Vagina (tissue), 2 donors: ENCODE results near the gene ECHS1. TPM values are rescaled to one million over a fixed set of nuclear protein-coding genes. Genes with fewer than 3 reads are reported as not detected.

Experiments used
- DNase-seq, 2 donors: peaks; one replicate each; pipeline ENCODE4 v3.0.0-alpha.2; 2017; ENCODE audit errors: extremely low spot score in 2 of 2
- H3K27ac ChIP-seq: fragments of 200-600 bp; sonication (generic); one replicate; pipeline ENCODE4 v1.5.1; 2019
- H3K27me3 ChIP-seq: fragments of 200-600 bp; sonication (generic); one replicate; pipeline ENCODE4 v1.5.1; 2019
- H3K36me3 ChIP-seq, 2 donors: fragments of 200-600 bp; sonication (generic); one replicate each; pipeline ENCODE4 v1.5.1; 2017 to 2019
- H3K4me1 ChIP-seq: fragments of 200-600 bp; sonication (generic); one replicate; pipeline ENCODE4 v1.5.1; 2019
- H3K4me3 ChIP-seq, 2 donors: fragments of 200-600 bp; sonication (generic); 1 replicate in 1 of 2; 2 replicates in 1 of 2; pipeline ENCODE4 v1.5.1; 2016 to 2019
- H3K9me3 ChIP-seq: fragments of 200-600 bp; sonication (generic); one replicate; pipeline ENCODE4 v1.5.1; 2019
- CTCF ChIP-seq, 3 experiments: fragments of 450-650 bp in 2 of 3; fragments of 200-600 bp in 1 of 3; sonication (generic) in 1 of 3; IDR thresholded peaks; one replicate each; pipeline ENCODE4 v1.5.1; 2017 to 2019; ENCODE audit warnings: antibody characterized with exemption in 3 of 3, mild to moderate bottlenecking in 2 of 3, moderate library complexity in 2 of 3
- POLR2A ChIP-seq, 2 donors: fragments of 450-650 bp; IDR thresholded peaks; one replicate each; pipeline ENCODE4 v1.6.1; 2017; ENCODE audit warnings: antibody characterized with exemption in 2 of 2, mild to moderate bottlenecking in 2 of 2, moderate library complexity in 2 of 2
- POLR2AphosphoS5 ChIP-seq, 2 donors: sonication (generic); formaldehyde crosslinking; IDR thresholded peaks; one replicate each; pipeline ENCODE4 v1.9.0; 2017; ENCODE audit warnings: antibody characterized with exemption in 2 of 2, mild to moderate bottlenecking in 2 of 2, low read depth in 1 of 2; ENCODE audit not compliant: insufficient read depth in 1 of 2
- intact Hi-C: fragments of 100-400 bp; cut with DNase I; formaldehyde crosslinking; loops from one replicate; pipeline ENCODE4 v1.15.1; 2023
- total RNA-seq: library from RNA; depleted of rRNA; stranded (reverse); fragments of >200 nt; gene quantifications from one replicate; pipeline ENCODE4 v1.2.3, GENCODE V29; 2016

Gene ECHS1
- total RNA-seq, 1 donor from 2014 or later, result 45.4 TPM

- Histone ChIP-seq H3K4me1 (peaks cover 6% of the 10 kb centered on the region), H3K27ac (no peak overlapping the region), H3K27me3 (no peaks in the 10 kb centered on the region), H3K36me3 (no peaks in the 10 kb centered on the region), H3K9me3 (no peaks in the 10 kb centered on the region), H3K4me3 (peak overlapping the region in 1 of 2 donors; percentile 9)
- TF ChIP-seq CTCF (IDR thresholded peaks at IDR 0.05), result peak; percentile 22 to 49 (median 41)
- TF ChIP-seq POLR2A (IDR thresholded peaks at IDR 0.05), result no peak
- DNase-seq, result no peak
- intact Hi-C loops, result no loop called here
Observed at GRCh38 chr10:133318494-133319127, 54.5 kb downstream of the ECHS1 start.

- TF ChIP-seq CTCF (IDR thresholded peaks at IDR 0.05) (no peak), POLR2AphosphoS5 (IDR thresholded peaks at IDR 0.05; ENCODE audit: insufficient read depth in 1 of 2, low read depth in 1 of 2) (no peak), POLR2A (IDR thresholded peaks at IDR 0.05) (no peak)
- H3K36me3 ChIP-seq, result peaks cover 0 to 5% of the 10 kb centered on the region in 2 donors
- DNase-seq, result no peak
- intact Hi-C loops, result no loop called here
- no peaks in the 10 kb centered on the region for H3K9me3 ChIP-seq
- no peaks in the 10 kb centered on the region for H3K27me3 ChIP-seq
- peaks cover 6% of the 10 kb centered on the region for H3K4me1 ChIP-seq
- H3K27ac ChIP-seq, result no peak overlapping the region
- no peak overlapping the region for H3K4me3 ChIP-seq
Observed at GRCh38 chr10:133316732-133317131, 56.4 kb downstream of the ECHS1 start.

- H3K9me3 ChIP-seq, result no peaks in the 10 kb centered on the region
- intact Hi-C loops, result no loop called here
- no peak for DNase-seq
- no peak overlapping the region for H3K27ac ChIP-seq
- H3K36me3 ChIP-seq, result peaks cover 0 to 5% of the 10 kb centered on the region in 2 donors
- H3K4me1 ChIP-seq, result peaks cover 6% of the 10 kb centered on the region
- no peaks in the 10 kb centered on the region for H3K27me3 ChIP-seq
- TF ChIP-seq CTCF (IDR thresholded peaks at IDR 0.05) (no peak), POLR2A (IDR thresholded peaks at IDR 0.05) (no peak), POLR2AphosphoS5 (IDR thresholded peaks at IDR 0.05; ENCODE audit: insufficient read depth in 1 of 2, low read depth in 1 of 2) (no peak)
- H3K4me3 ChIP-seq, result no peak overlapping the region
Observed at GRCh38 chr10:133316266-133316665, 56.9 kb downstream of the ECHS1 start.

GRCh38 chr10:133315847-133316246 is 57.3 kb downstream of the ECHS1 start:
- DNase-seq, result no peak
- Histone ChIP-seq H3K4me1 (peaks cover 6% of the 10 kb centered on the region), H3K27ac (no peak overlapping the region), H3K4me3 (no peak overlapping the region), H3K36me3 (peaks cover 0 to 5% of the 10 kb centered on the region in 2 donors), H3K27me3 (no peaks in the 10 kb centered on the region), H3K9me3 (no peaks in the 10 kb centered on the region)
- TF ChIP-seq POLR2A (IDR thresholded peaks at IDR 0.05), result no peak
- TF ChIP-seq POLR2AphosphoS5 (IDR thresholded peaks at IDR 0.05; ENCODE audit: insufficient read depth in 1 of 2, low read depth in 1 of 2), result no peak
- no peak for TF ChIP-seq CTCF (IDR thresholded peaks at IDR 0.05)
- intact Hi-C loops, result no loop called here

GRCh38 chr10:133314911-133315310 is 58.2 kb downstream of the ECHS1 start:
- DNase-seq, result no peak
- Histone ChIP-seq H3K36me3 (peaks cover 0 to 13% of the 10 kb centered on the region in 2 donors), H3K27ac (no peak overlapping the region), H3K9me3 (no peaks in the 10 kb centered on the region), H3K27me3 (no peaks in the 10 kb centered on the region), H3K4me1 (peaks cover 6% of the 10 kb centered on the region), H3K4me3 (no peak overlapping the region)
- no peak for TF ChIP-seq POLR2A (IDR thresholded peaks at IDR 0.05)
- TF ChIP-seq POLR2AphosphoS5 (IDR thresholded peaks at IDR 0.05; ENCODE audit: insufficient read depth in 1 of 2, low read depth in 1 of 2), result no peak
- intact Hi-C loops, result no loop called here
